Glomerular visceral epithelial cell (primary cell): ENCODE data around the gene GNB1L.
A peak's percentile ranks its signal among the peaks of the same experiment; 100 is the strongest.

ENCODE experiments used
- DNase-seq: peaks from one replicate; pipeline ENCODE4 v3.0.0-alpha.2; 2016; ENCODE audit errors: extremely low spot score

The GNB1L gene

GRCh38 chr22:19808873-19809478 lies 45.7 kb downstream of the GNB1L start:
- DNase-seq, result no peak

- DNase-seq, result no peak
Measured at GRCh38 chr22:19807914-19808872, 46.5 kb downstream of the GNB1L start.

- no peak for DNase-seq
Measured at GRCh38 chr22:19807161-19807913, 47.3 kb downstream of the GNB1L start.

GRCh38 chr22:19806213-19807160 lies 48.2 kb downstream of the GNB1L start:
- no peak for DNase-seq

GRCh38 chr22:19805821-19806212 lies 48.9 kb downstream of the GNB1L start:
- no peak for DNase-seq

- DNase-seq, result no peak
Measured at GRCh38 chr22:19803736-19804267, 50.9 kb downstream of the GNB1L start.

- no peak for DNase-seq
Measured at GRCh38 chr22:19802894-19803735, 51.6 kb downstream of the GNB1L start.

- no peak for DNase-seq
Measured at GRCh38 chr22:19802001-19802893, 52.4 kb downstream of the GNB1L start.

GRCh38 chr22:19801340-19802000 lies 53.2 kb downstream of the GNB1L start:
- no peak for DNase-seq

- no peak for DNase-seq
Measured at GRCh38 chr22:19800761-19801244, 53.9 kb downstream of the GNB1L start.

- no peak for DNase-seq
Measured at GRCh38 chr22:19800306-19800705, 54.4 kb downstream of the GNB1L start.

GRCh38 chr22:19799322-19800190 lies 55.1 kb downstream of the GNB1L start:
- peak; percentile 7 for DNase-seq

- DNase-seq, result no peak
Measured at GRCh38 chr22:19798891-19799293, 55.8 kb downstream of the GNB1L start.

GRCh38 chr22:19798003-19798665 lies 56.5 kb downstream of the GNB1L start:
- DNase-seq, result no peak

- no peak for DNase-seq
Measured at GRCh38 chr22:19797086-19798002, 57.3 kb downstream of the GNB1L start.

- DNase-seq, result no peak
Measured at GRCh38 chr22:19796160-19796559, 58.5 kb downstream of the GNB1L start.
